Suprapubic skin (tissue), 4 donors: Measurements from ENCODE around the gene ACYP2.

Source experiments
- POLR2A ChIP-seq, 2 donors: fragments of 450-650 bp; IDR thresholded peaks; one replicate each; pipeline ENCODE4 v1.6.1; 2017; ENCODE audit warnings: antibody characterized with exemption in 2 of 2, mild to moderate bottlenecking in 2 of 2, moderate library complexity in 2 of 2
- POLR2AphosphoS5 ChIP-seq, 3 donors: sonication (generic); formaldehyde crosslinking; IDR thresholded peaks; one replicate each; pipeline ENCODE4 v1.6.1; 2017; ENCODE audit warnings: antibody characterized with exemption in 3 of 3
- TF ChIP-seq, protein P1 (sequence below), 2 donors: fragments of 200-600 bp in 1 of 2; fragments of 450-650 bp in 1 of 2; sonication (generic) in 1 of 2; IDR thresholded peaks; one replicate each; pipeline ENCODE4 v1.5.1; 2016 to 2019; ENCODE audit warnings: antibody characterized with exemption in 2 of 2, mild to moderate bottlenecking in 1 of 2, moderate library complexity in 1 of 2

- TF ChIP-seq, protein P1, sequence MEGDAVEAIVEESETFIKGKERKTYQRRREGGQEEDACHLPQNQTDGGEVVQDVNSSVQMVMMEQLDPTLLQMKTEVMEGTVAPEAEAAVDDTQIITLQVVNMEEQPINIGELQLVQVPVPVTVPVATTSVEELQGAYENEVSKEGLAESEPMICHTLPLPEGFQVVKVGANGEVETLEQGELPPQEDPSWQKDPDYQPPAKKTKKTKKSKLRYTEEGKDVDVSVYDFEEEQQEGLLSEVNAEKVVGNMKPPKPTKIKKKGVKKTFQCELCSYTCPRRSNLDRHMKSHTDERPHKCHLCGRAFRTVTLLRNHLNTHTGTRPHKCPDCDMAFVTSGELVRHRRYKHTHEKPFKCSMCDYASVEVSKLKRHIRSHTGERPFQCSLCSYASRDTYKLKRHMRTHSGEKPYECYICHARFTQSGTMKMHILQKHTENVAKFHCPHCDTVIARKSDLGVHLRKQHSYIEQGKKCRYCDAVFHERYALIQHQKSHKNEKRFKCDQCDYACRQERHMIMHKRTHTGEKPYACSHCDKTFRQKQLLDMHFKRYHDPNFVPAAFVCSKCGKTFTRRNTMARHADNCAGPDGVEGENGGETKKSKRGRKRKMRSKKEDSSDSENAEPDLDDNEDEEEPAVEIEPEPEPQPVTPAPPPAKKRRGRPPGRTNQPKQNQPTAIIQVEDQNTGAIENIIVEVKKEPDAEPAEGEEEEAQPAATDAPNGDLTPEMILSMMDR (IDR thresholded peaks at IDR 0.05): no peak
- TF ChIP-seq POLR2AphosphoS5 (IDR thresholded peaks at IDR 0.05) (no peak), POLR2A (IDR thresholded peaks at IDR 0.05) (no peak)
These were observed 227.2 kb downstream of the ACYP2 start for GRCh38 chr2:54342603-54343002.
